HG02884 (cell line): Measurements from ENCODE around the gene DIS3L2.
"Not testable (repeated sequence)": the region's sequence is repeated elsewhere in the genome, so short reads cannot be mapped to it uniquely, and the experiment has no call there.

Source experiments
- ATAC-seq: cut with Tn5 transposase; IDR thresholded peaks from one replicate; pipeline ENCODE4 v1.9.1; 2021; ENCODE audit warnings: mild to moderate bottlenecking, moderate library complexity; ENCODE audit not compliant: unreplicated experiment

The DIS3L2 gene

DNA sequence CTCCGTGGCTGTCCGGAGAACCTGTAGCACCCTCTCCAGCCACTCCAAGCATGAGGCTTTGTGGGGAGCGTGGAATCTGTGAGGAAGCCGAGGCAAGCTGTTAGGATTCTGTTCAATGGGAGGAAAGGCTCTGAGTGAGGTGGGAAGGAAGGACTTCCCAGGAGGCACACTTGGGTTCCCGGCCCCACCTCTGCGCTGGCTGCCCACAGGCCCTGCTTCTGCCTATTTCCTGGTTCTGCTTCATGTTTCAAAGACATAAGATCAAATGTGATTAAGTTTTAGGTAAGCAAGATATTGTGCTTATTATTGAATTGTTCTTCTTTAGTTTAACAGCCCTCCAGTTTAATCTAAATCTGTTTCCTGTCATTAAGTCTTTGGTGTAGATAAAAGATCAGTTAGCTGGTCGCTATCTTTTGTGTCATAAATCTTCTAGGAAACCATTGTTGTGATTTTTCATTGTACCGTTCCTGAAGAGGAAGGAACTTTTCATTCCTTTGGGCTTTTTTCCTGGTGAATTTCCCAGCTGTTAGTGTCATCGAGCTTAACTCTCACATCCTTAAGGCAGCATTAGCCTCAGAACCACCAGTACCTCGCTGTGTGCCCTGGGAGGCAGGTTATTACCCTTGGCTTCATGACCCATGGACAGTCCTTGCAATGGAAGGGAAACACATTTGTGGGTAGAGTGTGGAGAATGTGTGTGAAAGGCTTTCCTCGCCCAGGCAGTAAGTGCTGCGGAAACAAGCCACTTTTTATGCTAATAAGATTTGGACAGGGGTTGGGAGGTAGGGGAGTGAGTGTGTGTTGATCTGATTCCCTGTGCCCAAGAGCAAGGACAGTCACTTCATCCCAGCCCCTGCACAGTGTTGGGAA lies 355.2 kb downstream of the DIS3L2 start:
- ATAC-seq, result no peak

DNA sequence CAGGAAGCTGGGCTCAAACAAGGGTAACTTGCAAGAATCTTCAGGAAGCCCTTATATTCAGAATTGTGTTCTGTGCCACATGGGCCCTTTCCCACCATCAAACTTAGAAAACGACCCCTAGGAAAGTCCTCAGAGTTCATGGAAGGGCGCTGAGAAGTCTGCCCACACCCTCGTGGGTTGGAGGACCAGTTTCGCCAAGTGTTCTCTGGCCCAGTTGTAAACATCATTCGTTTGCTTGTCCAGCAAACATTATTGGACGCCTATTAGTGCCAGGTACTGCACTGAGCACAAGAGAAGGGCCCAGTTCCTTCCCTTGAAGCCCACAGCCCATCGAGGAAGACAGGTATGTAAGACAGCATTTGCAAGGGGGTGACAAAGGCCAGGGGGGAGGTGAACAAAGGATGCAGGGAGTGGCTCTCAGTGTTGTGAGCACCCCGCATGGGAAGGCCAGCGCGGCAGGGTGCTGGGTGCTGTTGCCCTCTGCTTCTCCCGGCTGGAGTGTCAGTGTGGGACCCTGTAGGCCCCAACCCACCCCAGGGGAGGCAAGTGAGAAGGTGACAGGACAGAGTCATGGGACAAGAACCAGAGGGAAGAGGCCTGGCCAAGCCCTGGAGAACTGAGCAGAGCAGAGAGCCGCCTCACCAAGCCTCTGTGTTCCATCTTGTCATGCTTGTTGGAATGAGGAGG lies 356.8 kb downstream of the DIS3L2 start:
- no peak for ATAC-seq

DNA sequence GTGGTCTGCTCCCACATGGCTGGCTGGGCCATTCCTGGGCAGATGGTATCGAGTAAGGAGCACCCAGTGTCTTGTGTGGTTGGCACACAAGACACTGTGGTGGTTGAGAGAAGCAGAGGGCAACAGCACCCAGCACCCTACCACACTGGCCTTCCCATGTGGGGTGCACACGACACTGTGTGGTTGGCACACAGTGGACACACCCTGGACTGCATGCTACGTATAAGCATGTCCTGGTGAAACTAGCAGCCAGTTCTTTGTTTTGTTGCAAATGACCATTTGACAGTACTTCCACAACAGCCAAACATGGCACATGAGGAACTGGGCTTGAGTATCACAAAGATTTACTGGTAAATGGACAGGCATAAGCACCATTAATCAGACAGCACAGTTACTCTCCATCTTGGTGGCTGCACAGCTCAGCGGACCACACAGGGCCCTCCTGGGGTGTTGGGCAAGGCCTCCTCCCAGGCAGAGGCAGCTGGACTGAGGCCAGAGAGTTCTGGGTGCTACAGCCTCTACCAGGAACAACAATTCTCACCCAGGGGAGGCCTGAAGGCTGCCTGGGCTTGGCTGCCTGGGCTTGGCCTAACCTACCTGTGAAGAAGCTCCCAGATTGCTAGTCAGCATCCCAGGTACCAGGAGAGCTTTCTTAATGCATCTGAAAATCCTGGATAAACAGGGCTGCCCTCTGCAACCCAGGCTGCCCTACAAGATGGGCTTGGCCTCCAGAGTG lies 357.7 kb downstream of the DIS3L2 start:
- no peak for ATAC-seq

DNA sequence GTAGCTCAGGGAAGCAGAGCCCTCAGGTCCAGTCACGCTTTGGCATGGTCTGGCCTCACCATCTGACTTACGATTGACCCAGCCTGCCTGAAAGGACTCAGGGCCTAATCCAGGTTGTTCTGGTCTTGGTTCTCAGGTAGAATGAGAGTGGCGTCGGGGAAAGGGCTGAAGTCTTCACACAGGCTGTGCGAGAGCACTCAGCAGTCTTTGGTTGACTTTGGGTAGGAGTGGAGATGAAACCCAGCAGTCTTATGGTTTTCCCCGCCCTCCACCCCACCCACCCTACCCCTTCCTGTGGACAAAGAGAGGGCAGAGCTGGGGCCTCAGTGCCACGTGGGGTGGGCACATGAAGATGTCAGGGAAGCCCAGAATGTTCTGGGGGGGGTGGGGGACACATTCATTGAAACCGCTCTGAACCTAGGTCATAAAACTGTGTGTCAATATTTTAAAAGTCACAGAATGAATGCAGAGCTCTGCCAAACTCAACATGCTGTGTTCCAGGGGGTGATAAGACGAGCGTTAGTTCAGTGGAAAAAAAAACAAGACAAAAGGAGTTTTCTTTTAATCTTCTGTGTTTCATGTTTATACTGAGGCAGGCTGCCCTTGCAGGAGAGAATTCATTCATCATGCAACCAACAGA lies 358.4 kb downstream of the DIS3L2 start:
- no peak for ATAC-seq

DNA sequence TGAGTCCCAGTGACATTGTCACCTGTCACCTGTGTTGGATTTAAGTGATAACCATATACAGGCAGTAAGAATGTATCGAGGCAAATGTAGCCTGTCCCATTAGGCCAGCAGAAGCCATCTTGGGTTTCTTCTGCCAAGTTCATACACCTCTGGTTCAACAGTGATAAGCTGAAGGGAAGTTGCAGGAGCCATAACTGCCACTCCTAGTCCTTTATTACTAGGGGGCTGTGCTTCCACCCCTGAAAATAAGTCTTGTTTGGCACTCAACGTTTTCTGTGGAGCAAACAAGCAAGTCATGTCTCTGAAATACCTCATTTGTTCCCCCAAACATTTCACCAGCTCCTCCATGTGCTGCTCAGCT lies 358.9 kb downstream of the DIS3L2 start:
- ATAC-seq, result no peak

DNA sequence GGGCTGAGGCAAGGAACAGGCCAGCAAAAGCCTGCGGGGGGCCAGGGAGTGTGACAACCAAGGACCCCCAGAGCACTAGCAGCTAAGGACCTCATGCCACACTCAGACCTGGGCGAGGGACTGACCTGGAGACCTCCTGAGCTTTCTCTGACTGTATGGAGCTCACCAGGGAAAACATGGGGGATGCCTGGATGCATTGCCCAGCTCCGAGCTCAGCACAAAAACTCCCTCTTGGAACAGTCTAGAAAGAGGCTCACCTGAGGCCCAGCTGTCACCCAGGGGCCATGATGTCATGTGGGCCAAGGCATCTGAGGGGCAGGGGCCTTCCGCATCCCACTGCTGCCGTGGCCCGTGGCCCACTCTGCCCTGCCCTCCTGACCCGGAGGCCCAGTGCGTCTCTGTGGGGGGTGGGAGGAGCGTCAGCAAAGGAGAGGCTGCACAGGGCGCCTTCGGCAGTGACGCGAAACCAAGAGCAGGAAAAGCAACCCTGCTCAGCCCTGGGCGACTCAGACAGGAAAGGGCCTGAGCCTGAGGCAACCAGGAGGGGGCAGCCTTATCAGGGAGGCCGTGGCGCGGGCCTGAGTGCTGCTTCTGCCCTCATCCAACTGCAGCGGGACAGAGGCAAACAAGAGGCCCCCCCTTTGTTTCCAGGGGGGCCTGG lies 359.8 kb downstream of the DIS3L2 start:
- no peak for ATAC-seq

DNA sequence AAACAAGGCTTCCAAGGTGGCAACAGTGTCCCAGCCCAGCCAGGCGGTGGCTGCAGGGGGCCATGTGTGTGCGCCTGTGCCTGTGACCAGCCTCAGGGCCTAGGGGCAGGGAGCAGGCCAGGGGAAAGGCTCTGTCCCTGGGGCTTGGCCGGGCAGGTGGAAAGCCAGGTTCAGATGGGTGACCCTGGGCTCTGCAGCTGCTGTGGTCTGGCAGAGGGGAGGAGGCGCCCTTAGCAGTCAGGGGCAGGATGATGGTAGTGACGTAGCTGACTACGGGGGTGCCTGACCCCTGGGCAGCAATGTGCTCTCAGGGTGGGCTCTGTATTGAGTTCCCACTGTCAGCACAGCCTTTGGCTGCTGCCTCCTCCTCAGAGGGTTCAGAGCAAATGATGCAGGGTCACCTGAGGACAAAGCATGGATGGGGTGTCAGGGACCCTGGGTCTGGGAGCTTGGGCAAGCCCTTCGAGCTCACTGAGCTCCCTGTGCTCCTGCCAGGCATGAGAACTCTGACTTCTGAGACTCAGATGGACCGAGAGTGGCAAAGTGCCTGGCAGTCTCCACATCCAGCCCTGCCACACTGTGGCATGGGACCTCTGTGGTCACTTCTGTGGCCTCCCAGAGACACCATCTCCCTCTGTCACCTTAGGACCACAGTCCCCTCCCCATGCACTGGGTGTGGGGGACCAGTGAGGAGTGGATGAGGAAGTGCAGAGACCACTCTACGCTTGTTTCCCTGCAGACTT lies 360.5 kb downstream of the DIS3L2 start:
- no peak for ATAC-seq

DNA sequence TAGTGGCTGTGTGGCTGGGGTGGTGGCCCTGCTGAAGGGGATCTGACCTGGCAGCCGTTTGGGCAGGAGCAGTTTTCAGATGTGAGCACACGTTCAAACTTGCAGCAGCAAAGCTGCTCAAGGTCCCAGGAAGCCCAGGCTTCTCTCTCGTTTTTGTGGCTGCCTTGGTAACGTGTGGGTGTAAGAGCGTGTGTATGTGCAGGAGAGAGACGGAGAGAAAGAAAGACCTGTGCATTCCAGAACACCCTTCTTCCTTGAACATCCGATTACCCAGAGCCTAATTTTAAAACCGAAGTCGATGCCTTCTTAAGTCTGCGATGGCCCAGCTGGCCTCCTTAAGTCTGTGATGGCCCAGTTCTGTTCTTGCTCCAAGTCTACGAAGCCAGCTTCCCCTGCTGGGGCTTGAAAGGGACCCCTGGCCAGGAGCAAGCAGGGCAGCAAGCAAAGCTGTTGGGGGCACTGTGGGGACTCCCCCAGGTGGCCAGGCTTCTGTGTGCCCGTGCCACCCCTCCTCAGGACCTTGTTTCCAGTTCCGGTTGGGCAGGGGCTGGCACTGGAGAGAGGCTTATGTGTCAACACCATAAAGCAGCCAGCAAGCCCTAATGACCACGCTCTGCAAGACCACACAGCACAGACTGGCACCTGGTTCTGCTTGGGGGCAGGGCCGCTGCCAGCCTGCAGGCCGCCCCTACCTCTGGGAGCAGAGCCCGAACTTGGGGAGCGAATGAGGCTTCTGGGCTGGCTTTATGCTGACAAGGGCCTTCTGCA lies 361.2 kb downstream of the DIS3L2 start:
- no peak for ATAC-seq

DNA sequence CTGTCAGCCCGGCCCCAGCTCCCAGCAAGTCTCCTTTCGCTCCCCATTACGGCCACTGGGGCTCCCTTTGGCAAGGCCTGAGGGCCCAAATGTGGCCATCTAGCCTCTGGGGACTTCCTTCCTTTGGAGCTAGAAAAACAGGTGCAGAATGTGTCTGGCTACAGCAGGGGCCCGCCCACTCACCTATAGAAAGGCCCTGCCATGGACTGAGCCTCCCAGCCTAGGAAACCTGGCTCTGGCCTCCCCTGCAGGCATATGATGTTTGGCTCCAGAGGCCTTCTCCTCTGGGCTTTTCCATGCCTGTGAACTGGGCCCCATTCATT lies 361.8 kb downstream of the DIS3L2 start:
- ATAC-seq, result no peak

DNA sequence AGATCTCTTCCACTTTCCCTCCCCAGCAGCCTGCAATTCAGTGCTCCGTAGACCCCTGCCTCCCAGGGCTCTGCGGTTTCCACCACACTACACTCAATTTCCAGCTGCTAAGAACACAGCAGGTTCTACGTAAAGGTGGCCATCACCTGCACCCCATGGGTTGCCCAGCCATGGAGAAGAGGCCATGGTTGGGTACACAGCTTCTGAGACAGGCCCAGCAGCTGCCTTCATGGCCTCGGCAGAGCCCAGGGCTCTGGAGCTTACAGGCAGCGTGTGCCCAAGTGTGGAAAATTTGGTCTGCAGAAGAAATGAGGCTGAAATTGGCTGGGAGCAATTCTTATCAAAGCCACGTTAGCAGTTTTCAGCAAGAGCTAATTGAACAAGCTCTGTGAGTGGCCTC lies 362.5 kb downstream of the DIS3L2 start:
- not testable (repeated sequence) for ATAC-seq

DNA sequence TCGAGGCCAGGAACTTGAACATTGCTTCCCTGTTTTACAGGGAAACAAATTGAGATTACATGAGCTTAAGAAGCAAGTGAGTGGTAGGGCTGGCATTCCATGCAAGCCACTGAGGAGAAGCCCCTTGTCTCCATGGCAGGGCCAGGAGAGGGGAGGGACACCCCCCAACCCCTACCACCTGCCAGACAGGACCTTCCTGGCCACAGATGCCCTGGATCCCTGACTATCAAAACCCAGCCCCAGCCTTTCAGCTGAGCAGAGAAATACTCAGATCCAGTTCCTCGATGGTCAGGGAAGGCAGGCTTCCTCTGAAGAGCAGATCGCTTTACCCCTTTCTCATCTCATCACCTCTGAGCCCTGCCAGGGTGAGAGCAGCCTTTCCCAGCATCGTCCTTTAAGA lies 363.3 kb downstream of the DIS3L2 start:
- ATAC-seq, result no peak

DNA sequence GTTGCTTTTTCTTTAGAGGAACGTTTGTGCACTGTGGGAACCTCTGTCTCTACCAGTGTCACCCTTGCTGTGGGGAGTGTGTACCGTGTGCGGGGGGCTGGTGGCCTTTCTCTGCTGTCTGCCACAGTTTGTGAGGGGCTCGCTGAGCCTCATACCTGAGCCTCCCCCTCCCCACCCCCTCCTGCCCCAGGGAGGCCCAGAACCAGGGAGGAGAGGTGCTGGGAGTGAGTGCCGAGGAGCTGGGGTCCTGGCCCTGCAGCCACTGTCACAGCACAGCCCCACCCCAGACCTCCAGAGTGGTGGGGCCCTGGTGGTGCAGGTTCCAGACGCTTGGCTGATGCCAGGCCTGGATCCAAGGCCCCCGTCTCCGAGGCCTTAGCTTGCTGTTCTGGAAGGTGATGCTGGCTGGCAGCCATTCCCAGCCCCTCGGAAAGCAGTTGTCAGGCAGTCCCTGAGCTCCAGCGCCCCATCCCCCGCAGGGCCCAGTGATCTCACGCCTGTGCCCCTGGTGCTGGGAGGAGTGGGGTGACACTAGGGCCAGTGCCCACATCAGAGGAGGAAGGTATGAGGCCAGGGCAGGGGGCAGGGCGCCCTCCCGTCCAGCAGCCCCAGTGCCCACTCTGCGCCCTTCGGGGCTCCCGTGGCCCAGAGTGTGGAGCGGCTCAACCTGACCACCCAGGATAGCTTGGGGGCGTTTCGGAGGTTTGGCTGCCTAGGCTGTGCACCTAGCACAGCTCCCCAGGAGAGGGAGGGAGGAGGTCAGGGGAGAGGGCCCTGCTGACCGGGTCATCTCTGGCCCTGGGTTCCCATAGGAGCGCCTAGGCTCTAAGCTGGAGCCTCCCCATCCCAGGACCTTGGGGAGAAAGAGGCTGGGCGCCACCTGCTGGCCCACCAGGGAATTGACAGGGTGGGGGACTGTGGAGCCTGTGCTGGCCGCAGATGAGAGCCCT lies 364.1 kb downstream of the DIS3L2 start:
- no peak for ATAC-seq

DNA sequence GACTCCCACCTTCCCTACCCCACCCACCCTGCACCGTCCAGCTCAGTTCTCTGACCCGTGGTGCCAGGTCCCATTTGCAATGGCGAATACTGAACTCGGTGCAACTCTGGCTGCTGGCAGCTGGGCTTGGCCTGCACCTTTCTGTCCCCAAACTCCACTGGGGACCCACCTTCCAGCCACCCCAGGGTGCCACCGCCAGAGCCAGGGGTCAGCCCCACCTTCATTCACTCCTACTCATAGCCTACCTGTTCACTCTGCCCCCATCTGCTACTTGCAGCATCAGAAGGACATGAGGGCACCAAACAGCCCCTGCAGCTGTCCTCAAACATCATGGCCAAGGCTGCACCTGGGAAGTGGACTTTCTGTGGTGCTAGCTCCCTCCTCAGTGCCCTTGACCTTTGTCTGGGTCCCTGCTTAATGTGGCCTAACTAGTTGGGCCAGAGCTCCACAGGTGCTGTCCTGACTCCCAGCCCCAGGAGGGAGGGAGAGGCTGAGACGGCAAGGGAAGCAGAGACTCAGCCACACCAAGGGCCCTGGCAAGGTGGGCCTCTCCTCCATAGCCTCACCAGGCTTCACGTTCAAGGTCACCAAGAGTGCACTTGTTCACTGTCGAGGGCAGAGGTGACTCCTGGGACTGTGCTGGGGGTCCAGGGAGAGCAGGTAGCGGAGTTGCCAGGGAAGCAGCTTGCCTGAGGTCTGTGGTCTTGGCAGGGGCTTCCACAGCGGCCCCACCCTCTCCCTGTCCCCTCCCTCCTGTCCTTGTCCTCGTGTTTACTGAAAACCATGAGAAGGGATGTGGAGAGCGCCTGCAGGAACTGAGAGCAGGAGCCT lies 365.0 kb downstream of the DIS3L2 start:
- ATAC-seq, result not testable (repeated sequence)

DNA sequence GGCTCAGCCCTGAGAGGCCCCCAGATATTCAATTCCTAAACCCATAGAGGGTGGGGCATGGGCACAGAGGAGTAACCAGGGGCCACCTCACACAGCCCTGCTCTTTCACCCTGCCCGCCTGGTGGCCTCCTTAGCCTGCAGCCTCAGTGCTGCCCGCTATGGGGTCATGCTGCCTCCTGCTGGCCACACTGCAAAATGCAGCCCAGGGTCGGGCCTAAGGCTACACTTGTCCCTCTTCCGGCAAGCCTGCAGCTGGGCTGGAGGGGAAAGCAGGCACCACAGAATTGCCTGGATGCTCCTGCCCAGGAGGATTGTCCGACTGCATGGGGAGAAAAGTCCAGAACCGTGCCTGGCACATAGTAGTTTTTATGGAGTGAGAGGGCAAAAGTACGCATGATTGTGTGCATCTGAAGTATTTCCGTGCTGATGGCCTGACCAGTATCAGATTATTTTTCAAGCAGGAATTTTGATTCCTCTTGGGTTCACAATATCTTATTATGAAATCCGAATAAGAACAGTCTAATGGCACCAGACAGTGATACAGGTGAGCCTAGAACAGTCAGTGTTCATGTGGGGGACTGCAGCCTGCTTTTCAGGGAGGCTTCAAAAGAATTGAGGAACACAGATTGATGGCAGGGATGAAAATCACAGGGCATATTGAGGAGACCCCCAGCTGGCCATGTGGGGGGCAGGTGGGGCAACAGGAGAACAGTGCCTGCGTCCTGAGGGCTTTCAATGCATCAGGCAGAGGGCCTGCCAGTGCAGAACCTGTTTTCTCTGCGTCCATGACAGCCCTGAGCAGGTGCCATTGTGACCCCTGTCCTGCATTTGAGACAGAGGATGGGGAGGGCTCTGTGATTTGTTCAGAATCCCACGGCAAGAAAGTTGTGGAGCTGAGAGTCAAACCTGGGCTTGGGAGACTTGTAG lies 365.9 kb downstream of the DIS3L2 start:
- ATAC-seq, result peak; percentile 55

DNA sequence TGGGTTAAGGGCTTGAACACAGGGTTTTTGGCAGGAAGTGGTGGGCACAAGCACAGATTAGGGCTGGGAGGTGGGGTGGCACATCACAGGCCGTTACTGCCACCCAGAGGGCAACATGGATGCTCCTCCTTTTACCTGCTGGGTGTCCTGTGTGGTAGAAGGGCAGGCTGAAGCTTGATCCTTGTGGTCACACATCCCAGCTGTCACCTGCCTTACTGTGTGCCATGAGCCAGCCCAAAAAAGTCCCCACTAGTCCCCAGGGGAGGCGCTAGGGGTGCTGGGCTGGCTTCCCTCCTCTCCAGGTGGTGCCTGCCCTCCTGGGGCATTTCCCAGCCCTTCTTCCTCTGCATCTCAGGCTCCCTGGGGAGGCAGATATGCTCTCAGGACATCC lies 366.5 kb downstream of the DIS3L2 start:
- ATAC-seq, result no peak
